Activated T-cell treated with anti-CD3 and anti-CD28 coated beads, Interleukin-2, amount 50 U/mL, for 24 hours (primary cell): Measurements from ENCODE around the gene PRDM11.
"Not testable (repeated sequence)": the region's sequence is repeated elsewhere in the genome, so short reads cannot be mapped to it uniquely, and the experiment has no call there.

Experiments
- DNase-seq: peaks from one replicate; pipeline ENCODE4 v3.0.0-alpha.2; 2020
- H3K27ac Mint-ChIP-seq: 2 replicates; pipeline ENCODE4 v1.8.0; 2020; ENCODE audit warnings: mild to moderate bottlenecking, mixed read lengths
- H3K27me3 Mint-ChIP-seq: 2 replicates; pipeline ENCODE4 v1.8.0; 2020; ENCODE audit warnings: mixed read lengths
- H3K36me3 Mint-ChIP-seq: 2 replicates; pipeline ENCODE4 v1.8.0; 2020; ENCODE audit warnings: low read depth, mixed read lengths
- H3K4me1 Mint-ChIP-seq: 2 replicates; pipeline ENCODE4 v1.8.0; 2020; ENCODE audit warnings: low read depth, mixed read lengths
- H3K4me3 Mint-ChIP-seq: 2 replicates; pipeline ENCODE4 v1.8.0; 2020; ENCODE audit warnings: mild to moderate bottlenecking, moderate library complexity, mixed read lengths
- H3K9me3 Mint-ChIP-seq: 2 replicates; pipeline ENCODE4 v1.8.0; 2020; ENCODE audit warnings: mixed read lengths

PRDM11 gene

GRCh38 chr11:45246241-45246640 is 99.8 kb downstream of the PRDM11 start:
- Mint-ChIP-seq H3K27ac (no peak overlapping the region), H3K4me3 (no peak overlapping the region)

GRCh38 chr11:45247433-45247832 is 101.0 kb downstream of the PRDM11 start:
- no peaks in the 10 kb centered on the region for H3K4me1 Mint-ChIP-seq
- DNase-seq: no peak
- H3K27me3 Mint-ChIP-seq: peaks cover 12% of the 10 kb centered on the region
- no peaks in the 10 kb centered on the region for H3K9me3 Mint-ChIP-seq
- no peaks in the 10 kb centered on the region for H3K36me3 Mint-ChIP-seq
- H3K4me3 Mint-ChIP-seq: no peak overlapping the region
- H3K27ac Mint-ChIP-seq: no peak overlapping the region

More at GRCh38 chr11:45246241-45246640, 99.8 kb downstream of the PRDM11 start:
- no peak for DNase-seq
- peaks cover 12% of the 10 kb centered on the region for H3K27me3 Mint-ChIP-seq
- H3K36me3 Mint-ChIP-seq: no peaks in the 10 kb centered on the region
- H3K9me3 Mint-ChIP-seq: no peaks in the 10 kb centered on the region
- no peaks in the 10 kb centered on the region for H3K4me1 Mint-ChIP-seq

GRCh38 chr11:45248501-45249011 is 102.1 kb downstream of the PRDM11 start:
- Mint-ChIP-seq H3K9me3 (no peaks in the 10 kb centered on the region), H3K4me1 (no peaks in the 10 kb centered on the region), H3K36me3 (no peaks in the 10 kb centered on the region), H3K4me3 (no peak overlapping the region), H3K27ac (no peak overlapping the region), H3K27me3 (peaks cover 12% of the 10 kb centered on the region)
- no peak for DNase-seq

GRCh38 chr11:45249372-45249771 is 102.9 kb downstream of the PRDM11 start:
- not testable (repeated sequence) for H3K36me3 Mint-ChIP-seq, DNase-seq, H3K4me3 Mint-ChIP-seq, H3K27ac Mint-ChIP-seq, H3K4me1 Mint-ChIP-seq, H3K9me3 Mint-ChIP-seq
- peaks cover 12% of the 10 kb centered on the region for H3K27me3 Mint-ChIP-seq

GRCh38 chr11:45250035-45250718 is 103.7 kb downstream of the PRDM11 start:
- Mint-ChIP-seq H3K36me3 (no peaks in the 10 kb centered on the region), H3K27me3 (peaks cover 12% of the 10 kb centered on the region), H3K9me3 (no peaks in the 10 kb centered on the region), H3K4me3 (no peak overlapping the region), H3K27ac (no peak overlapping the region), H3K4me1 (no peaks in the 10 kb centered on the region)
- no peak for DNase-seq

- H3K4me1 Mint-ChIP-seq: no peaks in the 10 kb centered on the region
- H3K27me3 Mint-ChIP-seq: peaks cover 19% of the 10 kb centered on the region
- H3K36me3 Mint-ChIP-seq: no peaks in the 10 kb centered on the region
- no peak overlapping the region for H3K27ac Mint-ChIP-seq
- no peak overlapping the region for H3K4me3 Mint-ChIP-seq
- no peaks in the 10 kb centered on the region for H3K9me3 Mint-ChIP-seq
- DNase-seq: peak; percentile 50
These were observed 105.9 kb downstream of the PRDM11 start for GRCh38 chr11:45252134-45252856.

- no peaks in the 10 kb centered on the region for H3K4me1 Mint-ChIP-seq
- no peak overlapping the region for H3K27ac Mint-ChIP-seq
- no peaks in the 10 kb centered on the region for H3K36me3 Mint-ChIP-seq
- no peak for DNase-seq
- H3K4me3 Mint-ChIP-seq: no peak overlapping the region
- H3K9me3 Mint-ChIP-seq: no peaks in the 10 kb centered on the region
- H3K27me3 Mint-ChIP-seq: peaks cover 23% of the 10 kb centered on the region
These were observed 106.4 kb downstream of the PRDM11 start for GRCh38 chr11:45252877-45253276.

GRCh38 chr11:45253640-45254039 is 107.2 kb downstream of the PRDM11 start:
- H3K4me1 Mint-ChIP-seq: no peaks in the 10 kb centered on the region
- peaks cover 28% of the 10 kb centered on the region for H3K27me3 Mint-ChIP-seq
- no peaks in the 10 kb centered on the region for H3K36me3 Mint-ChIP-seq
- H3K9me3 Mint-ChIP-seq: no peaks in the 10 kb centered on the region
- H3K27ac Mint-ChIP-seq: no peak overlapping the region
- no peak for DNase-seq
- H3K4me3 Mint-ChIP-seq: no peak overlapping the region

GRCh38 chr11:45254070-45254469 is 107.6 kb downstream of the PRDM11 start:
- Mint-ChIP-seq H3K27me3 (peaks cover 29% of the 10 kb centered on the region), H3K4me3 (no peak overlapping the region), H3K36me3 (no peaks in the 10 kb centered on the region), H3K4me1 (no peaks in the 10 kb centered on the region), H3K27ac (no peak overlapping the region), H3K9me3 (no peaks in the 10 kb centered on the region)
- no peak for DNase-seq

GRCh38 chr11:45258982-45259530 is 112.6 kb downstream of the PRDM11 start:
- peaks cover 55% of the 10 kb centered on the region for H3K27me3 Mint-ChIP-seq
- H3K27ac Mint-ChIP-seq: no peak overlapping the region
- H3K9me3 Mint-ChIP-seq: no peaks in the 10 kb centered on the region
- DNase-seq: no peak
- no peak overlapping the region for H3K4me3 Mint-ChIP-seq
- no peaks in the 10 kb centered on the region for H3K4me1 Mint-ChIP-seq
- no peaks in the 10 kb centered on the region for H3K36me3 Mint-ChIP-seq

GRCh38 chr11:45259592-45259991 is 113.2 kb downstream of the PRDM11 start:
- Mint-ChIP-seq H3K4me3 (no peak overlapping the region), H3K27me3 (peaks cover 60% of the 10 kb centered on the region), H3K9me3 (no peaks in the 10 kb centered on the region), H3K36me3 (no peaks in the 10 kb centered on the region), H3K4me1 (no peaks in the 10 kb centered on the region), H3K27ac (no peak overlapping the region)
- no peak for DNase-seq

GRCh38 chr11:45260071-45260470 is 113.6 kb downstream of the PRDM11 start:
- no peak overlapping the region for H3K27ac Mint-ChIP-seq
- H3K27me3 Mint-ChIP-seq: peaks cover 65% of the 10 kb centered on the region
- no peaks in the 10 kb centered on the region for H3K36me3 Mint-ChIP-seq
- no peaks in the 10 kb centered on the region for H3K9me3 Mint-ChIP-seq
- no peak for DNase-seq
- H3K4me3 Mint-ChIP-seq: no peak overlapping the region
- H3K4me1 Mint-ChIP-seq: no peaks in the 10 kb centered on the region

GRCh38 chr11:45262900-45263299 is 116.5 kb downstream of the PRDM11 start:
- H3K4me3 Mint-ChIP-seq: no peak overlapping the region

GRCh38 chr11:45263773-45264172 is 117.3 kb downstream of the PRDM11 start:
- Mint-ChIP-seq H3K27me3 (peaks cover 74% of the 10 kb centered on the region), H3K36me3 (no peaks in the 10 kb centered on the region), H3K9me3 (no peaks in the 10 kb centered on the region), H3K27ac (no peak overlapping the region), H3K4me1 (no peaks in the 10 kb centered on the region), H3K4me3 (no peak overlapping the region)
- DNase-seq: no peak

More at GRCh38 chr11:45262900-45263299, 116.5 kb downstream of the PRDM11 start:
- DNase-seq: no peak
- Mint-ChIP-seq H3K27me3 (peaks cover 78% of the 10 kb centered on the region), H3K36me3 (no peaks in the 10 kb centered on the region), H3K9me3 (no peaks in the 10 kb centered on the region), H3K27ac (no peak overlapping the region), H3K4me1 (no peaks in the 10 kb centered on the region)
